SKM-1 (cell line): ENCODE results near the gene MEX3D.

ENCODE experiments used
- DNase-seq: peaks from one replicate; lab custom pipeline; 2025; ENCODE audit not compliant: unreplicated experiment; lab: John Stamatoyannopoulos, UW

Gene MEX3D

GRCh38 chr19:1505012-1505411 is 63.1 kb downstream of the MEX3D start:
- no peak for DNase-seq
